Stimulated activated CD4-positive, alpha-beta T cell treated with anti-CD3 and anti-CD28 coated beads, Interleukin-15, amount 100 ng/mL, for 24 hours (primary cell): ENCODE results near the gene UACA.
"Not testable (repeated sequence)": the region's sequence is repeated elsewhere in the genome, so short reads cannot be mapped to it uniquely, and the experiment has no call there.

Source experiments
- DNase-seq: peaks from one replicate; pipeline ENCODE4 v3.0.0-alpha.2; 2020

Gene UACA

DNA sequence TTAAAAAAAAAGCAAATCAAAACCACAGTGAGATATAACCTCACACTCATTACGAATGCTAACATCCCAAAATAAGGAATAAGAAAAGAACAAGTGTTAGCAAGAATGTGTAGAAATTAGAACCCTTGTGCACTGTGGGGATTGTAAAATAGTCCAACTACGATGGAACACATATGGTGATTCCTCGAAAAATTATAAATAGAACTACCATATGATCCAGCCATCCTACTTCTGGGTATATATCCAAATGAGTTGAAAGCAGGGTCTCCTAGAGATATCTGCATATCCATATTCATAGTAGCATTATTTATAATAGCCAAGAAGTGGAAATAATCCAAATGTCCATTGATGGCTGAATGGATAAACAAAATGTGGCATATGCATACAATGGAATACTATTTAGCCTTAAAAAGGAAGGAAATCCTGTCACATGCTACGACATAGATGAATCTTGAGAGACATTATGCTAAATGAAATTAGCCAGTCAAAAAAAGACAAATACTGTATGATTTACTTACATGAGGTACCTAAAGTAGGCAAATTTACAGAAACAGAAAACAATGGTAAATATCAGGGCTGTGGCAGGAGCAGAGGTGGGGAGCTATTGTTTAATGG lies 55.6 kb downstream of the UACA start:
- no peak for DNase-seq

DNA sequence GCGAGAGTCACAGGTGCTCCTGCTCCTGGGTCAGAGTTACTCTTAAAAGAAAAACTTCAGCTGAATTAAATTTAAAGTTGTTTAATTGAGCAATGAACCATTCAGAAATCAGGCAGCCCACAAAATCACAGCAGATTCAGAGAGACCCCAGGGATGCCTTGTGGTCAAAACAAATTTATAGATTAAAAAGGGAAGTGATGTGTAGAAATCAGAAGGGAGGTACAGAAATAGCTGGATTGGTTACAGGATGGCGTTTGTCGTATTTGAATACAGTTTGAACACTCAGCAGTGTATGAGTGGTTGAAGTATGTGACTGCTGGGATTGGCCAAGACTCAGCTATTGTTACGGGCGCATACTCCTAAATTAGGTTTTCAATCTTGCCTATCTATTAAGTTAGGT lies 58.6 kb downstream of the UACA start:
- no peak for DNase-seq

GRCh38 chr15:70704166-70704565 lies 59.2 kb downstream of the UACA start:
- no peak for DNase-seq

DNA sequence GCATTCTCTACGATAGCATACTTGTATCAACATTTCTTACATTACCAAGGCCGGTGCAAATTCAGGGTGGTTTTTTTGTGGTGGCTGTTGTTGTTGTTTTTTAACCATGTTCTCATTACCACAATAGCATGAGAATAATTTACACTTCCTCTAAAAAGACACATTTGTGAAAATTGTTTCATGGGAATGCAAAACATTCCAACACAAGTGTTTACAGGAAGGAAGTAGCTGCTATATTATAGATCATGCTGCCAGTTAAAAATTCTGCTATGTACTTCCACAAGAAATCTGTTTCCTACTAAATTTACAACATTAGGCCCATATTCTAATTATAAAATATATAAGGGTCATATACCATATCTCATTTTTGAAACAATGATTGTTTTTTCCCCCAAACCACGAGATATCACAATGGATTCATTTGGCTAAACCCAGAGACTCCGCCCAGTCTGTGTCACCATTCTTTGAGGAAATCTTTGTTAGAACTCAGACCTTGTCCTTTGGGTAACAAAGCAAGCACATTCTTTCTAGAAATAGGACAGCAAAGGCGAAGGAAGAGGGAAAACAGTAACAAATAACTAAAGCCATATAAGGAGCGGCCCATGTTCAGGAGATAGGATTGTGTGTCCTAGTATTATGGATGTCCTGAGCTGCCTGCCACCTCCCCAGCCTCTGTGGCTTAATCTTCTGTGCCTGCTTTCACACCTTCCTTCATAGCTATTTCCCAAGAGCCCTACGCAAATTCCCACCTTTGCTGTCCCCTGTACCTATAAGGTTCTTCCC lies 60.1 kb downstream of the UACA start:
- DNase-seq = no peak

DNA sequence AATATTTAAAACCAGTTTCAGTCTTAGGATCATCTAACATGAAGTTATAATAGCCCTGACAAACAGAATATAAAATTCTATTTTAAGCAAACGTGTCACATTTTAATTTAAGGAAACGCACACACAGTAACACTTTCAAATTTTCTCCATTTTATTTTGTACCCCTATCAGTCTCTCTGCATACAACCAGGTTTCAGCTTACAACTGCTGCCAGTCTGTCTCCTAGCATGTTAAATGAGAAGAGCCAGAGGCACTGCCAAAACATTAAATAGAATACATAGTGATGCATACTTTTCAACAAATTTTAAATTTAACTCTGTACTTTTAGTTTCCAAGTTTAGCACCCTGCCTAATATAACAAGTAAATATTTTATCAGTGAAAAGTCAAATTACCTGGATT lies 60.8 kb downstream of the UACA start:
- no peak for DNase-seq

DNA sequence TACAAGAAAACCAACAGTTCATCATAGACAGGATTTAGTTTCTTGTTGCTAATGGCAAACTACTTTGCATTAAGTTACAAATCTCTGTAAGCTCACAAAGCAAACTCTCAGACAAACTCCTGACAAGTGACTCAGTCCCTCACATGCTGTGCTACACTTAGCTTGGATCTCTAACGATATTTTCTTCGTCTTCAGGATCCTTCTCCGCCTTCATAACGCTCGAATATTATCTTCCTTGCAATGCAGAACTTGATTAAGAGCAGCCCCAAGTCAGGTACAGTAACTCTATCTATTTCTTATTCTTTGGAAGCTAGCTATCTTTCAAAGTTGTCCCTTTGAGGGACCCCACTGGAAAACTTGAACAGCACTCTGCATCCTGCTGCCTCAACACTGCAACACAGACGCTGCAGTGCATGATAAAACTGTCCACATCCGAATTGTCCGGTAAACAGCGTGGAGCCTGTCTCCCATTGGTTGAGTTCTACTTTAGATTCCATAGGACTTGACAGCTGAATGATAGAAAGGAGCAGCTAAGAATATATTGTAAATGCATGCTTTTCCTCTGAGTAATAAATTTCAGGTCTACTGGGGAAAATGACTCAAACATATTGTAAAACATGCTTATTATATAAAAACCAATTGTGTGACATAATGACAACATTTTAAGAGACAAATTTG lies 61.3 kb downstream of the UACA start:
- no peak for DNase-seq

- DNase-seq = no peak
Measured at GRCh38 chr15:70701171-70701570, 62.2 kb downstream of the UACA start.

DNA sequence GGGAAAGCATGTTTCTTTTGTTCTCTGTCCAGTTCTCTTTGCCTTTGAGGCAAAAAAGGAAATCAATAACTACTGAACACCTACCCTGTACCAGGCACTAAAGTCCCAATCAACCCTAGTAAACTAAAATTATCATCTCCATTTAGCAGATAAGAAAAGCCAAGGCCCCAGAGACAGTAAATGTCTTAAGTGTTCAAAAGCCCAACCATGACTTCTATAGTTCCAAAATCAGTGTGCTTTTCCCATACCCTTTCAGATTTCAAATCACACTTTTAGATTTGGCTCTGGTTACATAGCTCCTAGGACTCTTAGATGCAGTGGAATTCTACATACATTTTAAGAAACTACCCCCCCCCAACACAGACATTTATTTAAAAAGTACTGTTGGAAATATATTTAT lies 63.5 kb downstream of the UACA start:
- no peak for DNase-seq

DNA sequence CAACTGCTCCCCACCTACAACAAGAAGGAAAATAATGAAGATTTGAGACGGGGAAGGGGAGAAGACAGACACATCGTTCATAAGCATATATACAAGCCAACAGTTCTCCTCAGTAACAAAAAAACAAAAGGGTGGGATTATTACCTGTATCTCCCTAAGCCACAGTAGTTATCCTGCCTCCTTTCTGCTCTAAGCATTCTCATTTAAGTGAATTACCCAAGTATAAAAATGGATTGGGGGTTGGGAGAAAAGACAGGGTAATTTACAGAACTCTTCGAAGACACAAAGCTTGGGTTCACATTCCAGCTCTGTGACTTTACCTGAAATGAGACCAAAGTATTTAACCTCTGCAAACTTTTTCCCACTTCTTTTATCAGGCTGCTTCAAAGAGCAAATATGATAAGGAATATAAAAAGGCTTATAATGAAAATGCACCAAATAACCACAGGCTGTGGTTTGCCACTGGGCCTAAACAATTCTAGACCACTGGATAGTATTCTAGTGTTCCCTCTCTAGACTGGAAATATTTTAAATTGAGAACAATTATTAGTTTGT lies 64.4 kb downstream of the UACA start:
- DNase-seq = no peak

DNA sequence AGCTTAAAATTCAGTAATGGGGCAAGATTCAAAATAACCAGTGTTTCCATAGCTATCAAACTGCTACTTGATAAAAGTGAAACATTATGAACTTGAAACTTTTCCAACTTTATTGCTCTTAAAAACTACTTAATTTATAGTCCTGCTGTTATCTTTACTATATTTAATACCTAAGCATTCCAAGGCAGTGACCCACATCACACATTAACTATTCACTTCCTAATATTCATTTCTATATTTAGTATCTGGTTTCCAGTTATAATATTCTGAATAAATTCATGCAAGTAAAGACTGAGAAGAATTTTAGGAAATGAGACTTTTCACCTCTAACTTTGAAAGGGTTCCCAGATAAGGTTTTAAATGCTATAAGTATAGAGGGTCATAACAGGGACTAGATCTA lies 64.9 kb downstream of the UACA start:
- DNase-seq = no peak

DNA sequence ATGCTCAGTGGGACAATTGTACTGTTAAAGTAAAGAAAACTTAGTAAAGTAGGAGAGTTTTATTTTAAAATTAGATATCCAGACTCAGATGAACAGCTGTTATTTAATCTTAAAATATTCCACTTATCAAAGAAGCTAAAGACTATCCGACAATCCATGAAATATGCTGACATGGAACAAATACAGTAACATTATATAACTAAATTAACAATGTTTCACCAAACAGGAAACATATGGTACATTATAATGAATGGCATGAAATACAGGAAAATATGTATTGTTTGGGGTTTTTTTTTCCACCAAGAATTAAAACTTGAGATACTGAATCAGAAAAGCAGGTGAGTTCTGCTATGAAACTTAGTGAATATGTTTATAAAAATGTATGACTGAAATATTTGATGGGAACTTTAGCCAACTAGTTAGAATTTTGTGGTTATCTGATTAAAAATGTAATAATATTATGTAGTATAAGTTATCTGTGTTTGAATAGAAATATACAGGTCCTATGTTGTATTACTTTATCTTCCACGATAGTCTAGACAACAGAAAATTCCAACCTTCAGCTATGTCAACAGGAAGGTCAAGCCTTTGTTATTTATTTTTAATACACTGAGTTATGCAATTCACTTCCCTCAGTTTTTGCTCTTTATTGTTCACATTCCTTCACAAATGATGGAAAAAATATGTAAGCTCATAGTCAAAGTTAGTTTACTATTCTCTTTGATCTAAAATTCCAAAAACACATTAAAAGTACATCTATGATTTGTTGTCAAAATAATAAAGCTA lies 72.7 kb downstream of the UACA start:
- no peak for DNase-seq

GRCh38 chr15:70690021-70690420 lies 73.3 kb downstream of the UACA start:
- DNase-seq = no peak

DNA sequence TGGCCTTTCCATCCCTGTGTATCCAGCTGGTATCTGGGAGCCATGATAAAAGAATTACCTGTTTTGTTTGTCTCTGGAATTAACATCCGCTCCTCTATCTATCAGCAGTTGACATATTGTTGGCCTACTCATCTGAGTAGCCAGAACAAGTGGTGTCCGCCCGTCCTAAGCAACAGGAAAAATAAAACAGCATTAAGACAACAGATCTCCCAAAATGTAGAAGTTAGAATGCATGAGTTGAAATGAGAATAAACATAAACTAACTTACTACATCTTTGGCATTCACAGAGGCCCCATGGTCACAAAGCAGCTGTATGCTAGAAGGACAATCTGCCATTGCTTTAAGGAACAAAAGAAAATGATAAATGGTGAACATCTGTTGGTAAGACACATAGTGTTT lies 75.9 kb downstream of the UACA start:
- no peak for DNase-seq

DNA sequence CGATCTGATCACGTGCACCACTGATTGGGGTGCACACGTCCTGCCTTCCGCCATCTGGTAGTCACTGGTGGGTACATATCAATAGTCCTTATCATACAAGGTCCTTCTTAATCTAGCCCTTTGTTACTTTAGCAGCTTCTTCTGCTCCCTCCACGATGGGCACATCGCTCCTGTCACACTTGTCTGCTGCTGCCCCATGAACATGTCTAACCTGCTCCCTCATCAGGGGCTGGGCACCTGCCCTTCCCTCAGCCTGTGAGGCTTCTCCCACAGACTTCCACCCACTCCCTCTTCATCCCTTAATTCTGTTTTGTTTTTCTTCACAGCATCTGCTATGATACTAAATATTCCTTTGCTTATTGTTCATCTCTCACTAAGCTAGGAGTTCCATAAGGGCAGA lies 82.5 kb downstream of the UACA start:
- no peak for DNase-seq

- no peak for DNase-seq
Measured at GRCh38 chr15:70679919-70680231, 83.5 kb downstream of the UACA start.

- DNase-seq = no peak
Measured at GRCh38 chr15:70672081-70672480, 91.3 kb downstream of the UACA start.

- no peak for DNase-seq
Measured at GRCh38 chr15:70670680-70671079, 92.7 kb downstream of the UACA start.

DNA sequence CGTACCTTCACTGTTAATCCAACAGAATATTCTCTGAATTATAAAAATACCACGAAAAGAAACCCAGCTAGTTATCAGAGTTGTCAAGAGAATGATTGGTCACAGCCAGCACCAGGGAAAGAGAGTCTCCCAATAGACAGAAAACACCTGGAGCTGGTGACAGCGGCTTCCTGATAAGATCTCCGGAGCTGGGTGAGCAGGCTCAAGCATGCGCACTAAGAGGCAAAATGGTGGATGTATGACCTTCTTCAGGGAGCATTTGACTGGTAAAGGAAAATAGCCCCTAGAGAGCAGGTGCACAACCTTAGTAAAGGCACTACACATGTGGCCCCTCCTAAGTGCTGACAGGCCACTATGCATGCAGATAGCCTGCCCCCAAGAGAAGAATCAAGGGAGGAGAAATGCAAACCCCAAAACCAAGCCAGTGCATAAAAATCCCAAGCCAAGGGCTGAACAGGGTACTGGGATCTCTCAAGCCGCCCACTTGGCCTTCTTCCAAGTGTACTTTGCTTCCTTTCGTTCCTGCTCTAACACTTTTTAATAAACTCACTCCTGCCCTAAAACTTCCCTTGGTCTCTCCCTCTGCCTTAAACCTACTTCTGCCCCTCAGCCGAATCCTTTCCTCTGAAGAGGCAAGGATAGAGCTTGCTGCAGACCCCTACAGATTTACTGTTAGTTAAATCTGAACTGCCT lies 93.2 kb downstream of the UACA start:
- DNase-seq = no peak

- no peak for DNase-seq
Measured at GRCh38 chr15:70669006-70669602, 94.3 kb downstream of the UACA start.

GRCh38 chr15:70665599-70665998 lies 97.8 kb downstream of the UACA start:
- no peak for DNase-seq

DNA sequence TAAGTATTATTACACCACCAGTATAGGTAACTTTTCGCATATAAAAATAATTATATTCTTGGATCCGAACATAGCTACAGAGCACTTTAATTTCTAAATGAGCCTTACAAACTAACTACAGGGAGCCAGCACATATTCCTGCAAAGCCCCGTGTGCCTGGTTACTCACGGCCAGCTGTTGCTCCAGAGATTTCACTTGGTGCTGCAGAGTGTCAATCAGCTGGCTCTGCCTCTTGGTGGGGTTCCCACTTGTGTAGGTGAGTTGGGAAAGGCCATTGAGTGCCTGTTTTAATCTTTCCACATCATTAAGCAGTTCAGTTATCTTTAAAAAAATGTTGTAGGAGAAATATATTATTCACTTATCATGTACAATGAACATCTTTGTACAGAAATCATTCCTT lies 98.9 kb downstream of the UACA start:
- DNase-seq = no peak

DNA sequence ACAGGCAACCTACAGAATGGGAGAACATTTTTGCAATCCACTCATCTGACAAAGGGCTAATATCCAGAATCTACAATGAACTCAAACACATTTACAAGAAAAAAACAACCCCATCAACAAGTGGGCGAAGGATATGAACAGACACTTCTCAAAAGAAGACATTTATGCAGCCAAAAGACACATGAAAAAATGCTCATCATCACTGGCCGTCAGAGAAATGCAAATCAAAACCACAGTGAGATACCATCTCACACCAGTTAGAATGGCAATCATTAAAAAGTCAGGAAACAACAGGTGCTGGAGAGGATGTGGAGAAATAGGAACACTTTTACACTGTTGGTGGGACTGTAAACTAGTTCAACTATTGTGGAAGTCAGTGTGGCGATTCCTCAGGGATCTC lies 100.3 kb downstream of the UACA start:
- not testable (repeated sequence) for DNase-seq
